IMR-90 (cell line): ENCODE results near the gene SH3BGRL. TPM values are rescaled to one million over a fixed set of nuclear protein-coding genes. Genes with fewer than 3 reads are reported as not detected.

Experiments used
- ATAC-seq: fragments of 200-7000 bp; cut with Tn5 transposase; 2 replicates; pipeline ENCODE4 v1.9.1; 2020; ENCODE audit warnings: low read depth, mild to moderate bottlenecking, moderate library complexity
- BruUV-seq: library from RNA; stranded (reverse); fragments of 400-500 nt; replicated peaks from 2 replicates; lab custom pipeline; 2021; lab: Mats Ljungman, UMichigan
- CTCF ChIA-PET: fragments of 300-600 bp; formaldehyde crosslinking; extraction: SDS; loops from one replicate; lab custom pipeline; 2021; ENCODE audit warnings: antibody characterized with exemption; lab: Yijun Ruan, JAX
- POLR2A ChIA-PET: fragments of 300-600 bp; sonication (Branson Sonifier 250); formaldehyde crosslinking; loops from one replicate; lab custom pipeline; 2022; ENCODE audit warnings: antibody characterized with exemption; ENCODE audit not compliant: unreplicated experiment; lab: Charles Lee
- DNase-seq: peaks from one replicate; pipeline ENCODE4 v3.0.0; 2013
- H2AFZ ChIP-seq: replicated peaks from 2 replicates; pipeline ENCODE3; 2013; ENCODE audit warnings: low read length, mild to moderate bottlenecking; ENCODE audit not compliant: poor library complexity
- H2AK5ac ChIP-seq: 2 replicates; pipeline ENCODE4 v1.6.1; 2013; ENCODE audit warnings: low read depth, low read length, inconsistent platforms
- H2AK9ac ChIP-seq: replicated peaks from 2 replicates; pipeline ENCODE3; 2013; ENCODE audit warnings: mild to moderate bottlenecking, low read depth, low read length, moderate library complexity; ENCODE audit not compliant: poor library complexity
- H2BK120ac ChIP-seq: 2 replicates; pipeline ENCODE4 v1.6.1; 2013; ENCODE audit warnings: low read depth, low read length, inconsistent platforms
- H2BK15ac ChIP-seq: 3 replicates; pipeline ENCODE4 v1.6.1; 2013; ENCODE audit warnings: low read depth, low read length, inconsistent platforms
- H2BK20ac ChIP-seq: 2 replicates; pipeline ENCODE4 v1.6.1; 2013; ENCODE audit warnings: low read depth, mild to moderate bottlenecking, inconsistent platforms, low read length, moderate library complexity
- H2BK5ac ChIP-seq: 2 replicates; pipeline ENCODE4 v1.6.1; 2013; ENCODE audit warnings: mild to moderate bottlenecking, low read depth, low read length, inconsistent platforms; ENCODE audit not compliant: poor library complexity, severe bottlenecking
- H3K14ac ChIP-seq: replicated peaks from 2 replicates; pipeline ENCODE4 v1.6.1; 2013; ENCODE audit warnings: low read depth, low read length, inconsistent platforms
- H3K18ac ChIP-seq: 2 replicates; pipeline ENCODE4 v1.6.1; 2013; ENCODE audit warnings: low read depth, low read length, control low read depth
- H3K23ac ChIP-seq: 2 replicates; pipeline ENCODE4 v1.6.1; 2013; ENCODE audit warnings: low read depth, low read length, inconsistent platforms
- H3K27ac ChIP-seq: 2 replicates; pipeline ENCODE4 v1.5.1; 2013; ENCODE audit warnings: mild to moderate bottlenecking, control low read depth, low read length; ENCODE audit not compliant: insufficient read depth
- H3K27me3 ChIP-seq: 2 replicates; pipeline ENCODE4 v1.6.1; 2013; ENCODE audit warnings: low read length; ENCODE audit not compliant: control insufficient read depth, insufficient read depth
- H3K36me3 ChIP-seq: 2 replicates; pipeline ENCODE4 v1.6.1; 2013; ENCODE audit warnings: low read length, mixed read lengths; ENCODE audit not compliant: control insufficient read depth, insufficient read depth
- H3K4ac ChIP-seq: 2 replicates; pipeline ENCODE4 v1.6.1; 2013; ENCODE audit warnings: low read depth, low read length, inconsistent platforms
- H3K4me1 ChIP-seq: 2 replicates; pipeline ENCODE4 v1.6.1; 2013; ENCODE audit warnings: low read length, mixed read lengths; ENCODE audit not compliant: control insufficient read depth, insufficient read depth
- H3K4me2 ChIP-seq: 2 replicates; pipeline ENCODE4 v1.6.1; 2013; ENCODE audit warnings: low read depth, mild to moderate bottlenecking, control low read depth, low read length, moderate library complexity
- H3K4me3 ChIP-seq: 2 replicates; pipeline ENCODE4 v1.5.1; 2013; ENCODE audit warnings: low read depth, mild to moderate bottlenecking, control low read depth, low read length, moderate library complexity; ENCODE audit not compliant: insufficient read depth
- H3K56ac ChIP-seq: 2 replicates; pipeline ENCODE4 v1.6.1; 2013; ENCODE audit warnings: low read length, inconsistent platforms; ENCODE audit not compliant: insufficient read depth; ENCODE audit errors: extremely low read depth
- H3K79me1 ChIP-seq, 2 experiments: 2 replicates each; pipeline ENCODE4 v1.6.1; 2013; ENCODE audit warnings: low read length in 2 of 2, inconsistent platforms in 1 of 2, low read depth in 1 of 2
- H3K9ac ChIP-seq: 2 replicates; pipeline ENCODE4 v1.6.1; 2013; ENCODE audit warnings: low read depth, low read length, control low read depth
- H3K9me1 ChIP-seq: 2 replicates; pipeline ENCODE4 v1.6.1; 2013; ENCODE audit warnings: low read length, inconsistent platforms; ENCODE audit not compliant: insufficient read depth
- H3K9me3 ChIP-seq: 2 replicates; pipeline ENCODE4 v1.6.1; 2013; ENCODE audit warnings: low read length; ENCODE audit not compliant: control insufficient read depth, insufficient read depth
- H4K20me1 ChIP-seq: 2 replicates; pipeline ENCODE4 v1.6.1; 2013; ENCODE audit warnings: low read length, inconsistent platforms; ENCODE audit not compliant: insufficient read depth
- H4K5ac ChIP-seq: 2 replicates; pipeline ENCODE4 v1.6.1; 2013; ENCODE audit warnings: mild to moderate bottlenecking, low read depth, low read length, control low read depth
- H4K8ac ChIP-seq, 2 experiments: 2 replicates each; pipeline ENCODE4 v1.6.1; 2013; ENCODE audit warnings: low read depth in 2 of 2, low read length in 2 of 2, control low read depth in 1 of 2, inconsistent platforms in 1 of 2
- H4K91ac ChIP-seq: 2 replicates; pipeline ENCODE4 v1.6.1; 2013; ENCODE audit warnings: low read depth, low read length, inconsistent platforms; ENCODE audit not compliant: insufficient read depth
- BHLHE40 ChIP-seq: fragments of 150-350 bp; IDR thresholded peaks from 2 replicates; pipeline ENCODE4 v1.6.1; 2016; ENCODE audit warnings: mild to moderate bottlenecking, low read depth, low read length
- CHD1 ChIP-seq: IDR thresholded peaks from 2 replicates; pipeline ENCODE4 v1.6.1; 2012; ENCODE audit warnings: low read depth, low read length, improper control_type of control experiment
- MAFK ChIP-seq: IDR thresholded peaks from 2 replicates; pipeline ENCODE4 v1.6.1; 2012; ENCODE audit warnings: low read depth, low read length, improper control_type of control experiment
- MAZ ChIP-seq: IDR thresholded peaks from 2 replicates; pipeline ENCODE4 v1.6.1; 2012; ENCODE audit warnings: low read depth, mild to moderate bottlenecking, low read length, improper control_type of control experiment, moderate library complexity, borderline replicate concordance
- RAD21 ChIP-seq: IDR thresholded peaks from 2 replicates; pipeline ENCODE4 v1.6.1; 2012; ENCODE audit warnings: low read length, improper control_type of control experiment
- WGBS, 2 experiments: methylation state at CpG; one replicate each; pipeline versions ENCODE4 v1.1.5 to v1.1.7; 2013; ENCODE audit warnings: missing lambda C conversion rate in 2 of 2; ENCODE audit not compliant: insufficient read length in 1 of 2; ENCODE audit errors: extremely low coverage in 2 of 2; 5-methylcytosine and 5-hydroxymethylcytosine counted together
- dilution Hi-C: fragments of 300-500 bp; cut with HindIII; formaldehyde crosslinking; loops from one replicate; pipeline ENCODE4 v1.14.3; 2018; ENCODE audit warnings: low sequenced_read_pairs; ENCODE audit not compliant: unreplicated experiment
- in situ Hi-C: fragments of 300-500 bp; cut with MboI; formaldehyde crosslinking; loops from 3 replicates; pipeline ENCODE4 v1.14.3; 2019; ENCODE audit warnings: low sequenced_read_pairs, inconsistent platforms, mixed read lengths
- intact Hi-C: fragments of 100-400 bp; cut with micrococcal nuclease; formaldehyde crosslinking; loops from 2 replicates; pipeline ENCODE4 v1.10.0; 2022
- polyA plus RNA-seq, 3 experiments: library from polyadenylated mRNA; depleted of rRNA; stranded (reverse); fragments of >200 nt; gene quantifications; 2 replicates each; pipeline ENCODE4 v1.2.3, GENCODE V29; 2012; ENCODE audit warnings: low replicate concordance in 1 of 3
- total RNA-seq: library from RNA; depleted of rRNA; stranded (reverse); fragments of >200 nt; gene quantifications from 2 replicates; pipeline ENCODE4 v1.2.3, GENCODE V29; 2012

SH3BGRL gene
- total and polyA plus RNA-seq, 2 of the 4 experiments (the other 2 are of a cell fraction): 50.7 to 110 TPM

DNA sequence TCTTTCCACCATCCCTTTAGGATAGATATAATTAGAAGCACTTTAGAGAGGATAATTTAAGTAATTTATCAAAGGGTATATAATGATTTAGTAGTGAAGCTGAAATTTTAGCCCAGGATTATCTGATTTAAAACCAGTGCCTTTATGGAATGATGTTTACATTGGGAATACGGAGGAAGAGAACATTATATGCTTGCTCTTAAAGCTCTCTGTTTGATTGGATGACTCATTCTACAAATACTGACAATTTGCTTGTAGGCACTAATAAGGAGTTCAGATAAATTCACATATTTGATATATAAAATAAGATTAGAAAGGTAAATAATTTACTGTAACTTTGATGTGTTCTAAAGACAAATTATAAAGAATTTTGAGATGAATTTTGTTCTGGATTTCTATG is 84.7 kb downstream of the SH3BGRL start:
- H3K36me3 ChIP-seq: no peaks in the 10 kb centered on the region
- CTCF ChIA-PET: interaction anchor here (1.5 kb wide), 1 partner anchor 15 kb away, joined by 3 read pairs; no protein-coding TSS in a partner anchor
- dilution Hi-C loops: no loop called here

More for the DNA sequence above, 84.7 kb downstream of the SH3BGRL start:
- BruUV-seq: no TSS peak
- H3K27ac ChIP-seq: no peak overlapping the region
- H2AFZ ChIP-seq: no peak overlapping the region
- no peak overlapping the region for H3K9ac ChIP-seq
- H2BK5ac ChIP-seq: no peak overlapping the region
- no peak overlapping the region for H2AK9ac ChIP-seq
- H2BK15ac ChIP-seq: no peak overlapping the region
- H3K4me3 ChIP-seq: no peak overlapping the region
- no peak overlapping the region for H3K4me2 ChIP-seq
- no peak overlapping the region for H3K56ac ChIP-seq
- no peak for ATAC-seq
- intact Hi-C loops: no loop called here
- no peak overlapping the region for H3K18ac ChIP-seq
- POLR2A ChIA-PET: no interaction called here
- H3K9me1 ChIP-seq: no peaks in the 10 kb centered on the region
- DNase-seq: peak; percentile 26
- no peak overlapping the region for H4K5ac ChIP-seq
- H4K91ac ChIP-seq: no peak overlapping the region
- no CpG with 5 or more reads among the region's 1 CpG for WGBS, 2 experiments
- in situ Hi-C loops: no loop called here
- TF ChIP-seq CHD1 (no peak), BHLHE40 (no peak), MAZ (no peak), RAD21 (no peak), MAFK (no peak)
- H3K27me3 ChIP-seq: no peaks in the 10 kb centered on the region
- H3K23ac ChIP-seq: no peak overlapping the region
- H2BK20ac ChIP-seq: no peak overlapping the region
- H4K20me1 ChIP-seq: no peaks in the 10 kb centered on the region
- H2BK120ac ChIP-seq: no peak overlapping the region
- H3K14ac ChIP-seq: no peak overlapping the region
- no peaks in the 10 kb centered on the region for H3K9me3 ChIP-seq
- no peaks in the 10 kb centered on the region for H3K4me1 ChIP-seq
- no peaks in the 10 kb centered on the region for H3K79me1 ChIP-seq
- no peak overlapping the region for H4K8ac ChIP-seq
- no peak overlapping the region for H3K4ac ChIP-seq
- H2AK5ac ChIP-seq: no peak overlapping the region
